K562 (cell line): ENCODE data around the gene CHAT. TPM values are rescaled to one million over a fixed set of nuclear protein-coding genes. Genes with fewer than 3 reads are reported as not detected.

ENCODE experiments used
- ATAC-seq: fragments of 200-7000 bp; cut with Tn5 transposase; 3 replicates; pipeline ENCODE4 v1.9.1; 2020; ENCODE audit warnings: moderate library complexity
- BruUV-seq: library from RNA; stranded (reverse); fragments of 400-500 nt; replicated peaks from 2 replicates; lab custom pipeline; 2021; lab: Mats Ljungman, UMichigan
- CTCF ChIA-PET: fragments of 300-600 bp; formaldehyde crosslinking; extraction: SDS; loops from one replicate; lab custom pipeline; 2021; ENCODE audit warnings: low intra/inter-chr PET ratio; lab: Yijun Ruan, JAX
- POLR2A ChIA-PET: fragments of 300-600, 350-650 bp; sonication (Branson Sonifier 250); formaldehyde crosslinking; extraction: SDS; loops from one replicate; lab custom pipeline; 2021; ENCODE audit warnings: antibody characterized with exemption, inconsistent platforms; lab: Yijun Ruan, JAX
- DNase-seq, 4 experiments: peaks; one replicate each; pipeline versions ENCODE4 v3.0.0 to v3.0.0-alpha.2; 2011 to 2018; ENCODE audit warnings: low spot score in 3 of 4, mixed read lengths in 3 of 4; ENCODE audit errors: extremely low read depth in 1 of 4
- FAIRE-seq: peaks from 2 replicates; lab custom pipeline; 2011; peaks lifted over from hg19 to GRCh38; lab: Jason Lieb, UNC
- H2AFZ ChIP-seq: 2 replicates; pipeline ENCODE4 v1.6.0; 2011; ENCODE audit warnings: low read depth, low read length, control low read depth, inconsistent platforms
- H3K27ac ChIP-seq: fragments of 200-600 bp; 3 replicates; pipeline ENCODE4 v1.8.0; 2011; ENCODE audit warnings: low read depth, mild to moderate bottlenecking, control low read depth, inconsistent platforms, low read length, moderate library complexity, mixed read lengths; ENCODE audit errors: extremely low read depth
- H3K27me3 ChIP-seq, 2 experiments: fragments of 300-600 bp in 1 of 2; 2 replicates in 1 of 2; 3 replicates in 1 of 2; pipeline versions ENCODE4 v1.6.0 to v1.8.0; 2011; ENCODE audit warnings: inconsistent platforms in 2 of 2, low read length in 2 of 2, mild to moderate bottlenecking in 1 of 2, mixed read lengths in 1 of 2, moderate library complexity in 1 of 2; ENCODE audit not compliant: control insufficient read depth in 2 of 2, insufficient read depth in 2 of 2
- H3K36me3 ChIP-seq: fragments of 300-600 bp; 3 replicates; pipeline ENCODE4 v1.8.0; 2011; ENCODE audit warnings: mild to moderate bottlenecking, low read length, inconsistent platforms; ENCODE audit not compliant: control insufficient read depth, insufficient read depth
- H3K4me1 ChIP-seq, 2 experiments: fragments of 200-600 bp in 1 of 2; replicated peaks in 1 of 2; 2 replicates in 1 of 2; 3 replicates in 1 of 2; pipeline versions ENCODE4 v1.5.1 to v1.8.0; 2011; ENCODE audit warnings: inconsistent platforms in 2 of 2, low read length in 2 of 2, mild to moderate bottlenecking in 1 of 2, mixed read lengths in 1 of 2, moderate library complexity in 1 of 2; ENCODE audit not compliant: control insufficient read depth in 2 of 2, insufficient read depth in 2 of 2
- H3K4me2 ChIP-seq: 2 replicates; pipeline ENCODE4 v1.6.1; 2011; ENCODE audit warnings: low read length, control low read depth, inconsistent platforms, mixed read lengths; ENCODE audit not compliant: insufficient read depth
- H3K4me3 ChIP-seq: fragments of 200-600 bp; sonication (generic), shearing (Covaris generic); 2 replicates; pipeline ENCODE4 v1.5.1; 2016; ENCODE audit warnings: control low read depth, inconsistent platforms
- H3K79me2 ChIP-seq: fragments of 200-600 bp; 3 replicates; pipeline ENCODE4 v1.8.0; 2011; ENCODE audit warnings: low read length, inconsistent platforms; ENCODE audit not compliant: control insufficient read depth, insufficient read depth
- H3K9ac ChIP-seq, 2 experiments: 2 replicates each; pipeline versions ENCODE4 v1.6.0 to v1.6.1; 2011; ENCODE audit warnings: low read depth in 2 of 2, low read length in 2 of 2, control low read depth in 1 of 2, inconsistent platforms in 1 of 2, mild to moderate bottlenecking in 1 of 2, mixed read lengths in 1 of 2; ENCODE audit not compliant: insufficient read depth in 1 of 2
- H3K9me1 ChIP-seq: one replicate; pipeline ENCODE4 v1.6.0; 2011; ENCODE audit warnings: inconsistent platforms, mild to moderate bottlenecking, low read length, moderate library complexity; ENCODE audit not compliant: control insufficient read depth, insufficient read depth
- H3K9me3 ChIP-seq: replicated peaks from 2 replicates; pipeline ENCODE4 v1.5.1; 2011; ENCODE audit warnings: low read depth, low read length, inconsistent platforms; ENCODE audit not compliant: control insufficient read depth, insufficient read depth
- H4K20me1 ChIP-seq: replicated peaks from 2 replicates; pipeline ENCODE4 v1.6.1; 2011; ENCODE audit warnings: low read length, inconsistent platforms, mixed read lengths; ENCODE audit not compliant: control insufficient read depth, insufficient read depth
- DMBX1 ChIP-seq: fragments of 250-450 bp; sonication (Bioruptor Pico); IDR thresholded peaks from 2 replicates; pipeline ENCODE4 v1.8.0; 2022; ENCODE audit warnings: inconsistent platforms, mild to moderate bottlenecking, moderate library complexity, borderline replicate concordance
- FOXJ3 ChIP-seq: sonication (generic); formaldehyde crosslinking; IDR thresholded peaks from 2 replicates; pipeline ENCODE4 v1.4.0; 2020; ENCODE audit warnings: mild to moderate bottlenecking, missing genetic modification reagents
- HNRNPUL1 ChIP-seq: fragments of 200-400 bp; formaldehyde crosslinking; IDR thresholded peaks from 2 replicates; pipeline ENCODE4 v1.6.1; 2017; ENCODE audit warnings: low read length
- KLF1 ChIP-seq: fragments of 450-650 bp; IDR thresholded peaks from 2 replicates; pipeline ENCODE4 v1.6.1; 2016; ENCODE audit warnings: missing genetic modification characterization, missing compliant biosample characterization
- MXD1 ChIP-seq: fragments of 250-450 bp; sonication (Bioruptor Pico); IDR thresholded peaks from 2 replicates; pipeline ENCODE4 v1.8.0; 2021; ENCODE audit warnings: borderline replicate concordance, mild to moderate bottlenecking, moderate library complexity; ENCODE audit not compliant: poor library complexity, severe bottlenecking
- NCOR1 ChIP-seq: fragments of 450-650 bp; IDR thresholded peaks from 2 replicates; pipeline ENCODE4 v1.6.1; 2016; ENCODE audit warnings: mild to moderate bottlenecking, moderate library complexity
- RBM17 ChIP-seq: fragments of 200-400 bp; formaldehyde crosslinking; IDR thresholded peaks from 2 replicates; pipeline ENCODE4 v1.6.1; 2017; ENCODE audit warnings: low read depth, mild to moderate bottlenecking, low read length, borderline replicate concordance
- SRSF3 ChIP-seq: fragments of 200-400 bp; formaldehyde crosslinking; IDR thresholded peaks from 2 replicates; pipeline ENCODE4 v1.6.1; 2016; ENCODE audit warnings: mild to moderate bottlenecking, low read length, moderate library complexity; ENCODE audit not compliant: insufficient read depth
- STAT5A ChIP-seq: IDR thresholded peaks from 2 replicates; pipeline ENCODE4 v1.6.1; 2012; ENCODE audit warnings: low read length, inconsistent platforms, borderline replicate concordance
- ZBTB12 ChIP-seq: fragments of 250-450 bp; sonication (Bioruptor Pico); IDR thresholded peaks from 2 replicates; pipeline ENCODE4 v1.4.0; 2020
- ZNF263 ChIP-seq: sonication (generic); formaldehyde crosslinking; IDR thresholded peaks from 2 replicates; pipeline ENCODE4 v1.8.0; 2022; ENCODE audit warnings: mild to moderate bottlenecking, missing genetic modification reagents, borderline replicate concordance
- ZNF395 ChIP-seq: fragments of 200-800 bp; sonication (Bioruptor generic); IDR thresholded peaks from 2 replicates; pipeline ENCODE4 v1.6.1; 2017; ENCODE audit warnings: missing genetic modification characterization, missing compliant biosample characterization
- ZNF780A ChIP-seq: fragments of 250-450 bp; sonication (Bioruptor Pico); IDR thresholded peaks from 2 replicates; pipeline ENCODE4 v1.5.0; 2021; ENCODE audit warnings: mild to moderate bottlenecking
- WGBS: fragments of 100-300 bp; shearing (Covaris generic); methylation state at CpG from one replicate; pipeline ENCODE4 v1.1.6; 2016; ENCODE audit warnings: low coverage, mixed read lengths; ENCODE audit not compliant: insufficient coverage; ENCODE audit errors: missing lambda C conversion rate; 5-methylcytosine and 5-hydroxymethylcytosine counted together
- in situ Hi-C: fragments of 300-500 bp; cut with MboI; formaldehyde crosslinking; loops from 4 replicates; pipeline ENCODE4 v1.15.0; 2018; ENCODE audit warnings: inconsistent platforms, mixed read lengths
- intact Hi-C: fragments of 100-400 bp; cut with micrococcal nuclease; formaldehyde crosslinking; loops from 2 replicates; pipeline ENCODE4 v1.14.2; 2022
- polyA plus RNA-seq, 8 experiments: library from polyadenylated mRNA; depleted of rRNA in 4 of 8; stranded (reverse) in 5 of 8; unstranded in 3 of 8; fragments of >200 nt; fragmentation: Nextera tagmentation in 2 of 8; fragmentation: Illumina TruSeq in 1 of 8; extraction: Ambion mirVana in 2 of 8; extraction: Trizol in 1 of 8; gene quantifications; 2 replicates each; pipeline versions ENCODE4 v1.2.1 to v1.2.3, GENCODE V29; 2011 to 2014; ENCODE audit warnings: inconsistent platforms in 1 of 8, missing spikeins in 1 of 8
- total RNA-seq, 7 experiments: library from RNA; depleted of rRNA in 6 of 7; stranded (reverse); fragments of >200 nt in 6 of 7; fragmentation: Illumina TruSeq in 2 of 7; extraction: Trizol in 2 of 7; gene quantifications; 2 replicates each; pipeline versions ENCODE4 v1.2.1 to v1.2.3, GENCODE V29; 2011 to 2021; ENCODE audit warnings: low replicate concordance in 1 of 7

Gene CHAT
- total and polyA plus RNA-seq, 9 of the 15 experiments (the other 6 are each of a cell fraction or from before 2014, with no cell fraction given) = not detected

GRCh38 chr10:49664842-49665355 lies 51.1 kb downstream of the CHAT start:
- no peak for FAIRE-seq
- Histone ChIP-seq H3K4me1 (no peaks in the 10 kb centered on the region), H3K36me3 (no peaks in the 10 kb centered on the region), H3K27ac (no peak overlapping the region), H3K79me2 (no peaks in the 10 kb centered on the region), H3K4me3 (no peak overlapping the region), H3K9ac (no peak overlapping the region), H4K20me1 (0 out of 2 replicates have a peak, but pooled peaks cover 4% of the 10 kb centered on the region), H3K27me3 (peaks cover 0 to 44% of the 10 kb centered on the region in 2 experiments), H3K4me2 (no peak overlapping the region), H2AFZ (no peak overlapping the region), H3K9me1 (no peaks in the 10 kb centered on the region), H3K9me3 (no peaks in the 10 kb centered on the region)
- POLR2A ChIA-PET = no interaction called here
- CTCF ChIA-PET = no interaction called here
- 0% methylated on average over 4 of the region's 4 CpGs for WGBS
- DNase-seq = no peak
- no TSS peak for BruUV-seq
- intact Hi-C loops (no loop called here), in situ Hi-C loops (no loop called here)
- ATAC-seq = peak; percentile 37; the same call in 1 of the 3 replicates
- TF ChIP-seq HNRNPUL1 (no peak), ZNF780A (CRISPR knock-in tag) (no peak), RBM17 (no peak), FOXJ3 (no peak), ZNF263 (CRISPR knock-in tag) (no peak), STAT5A (no peak)

GRCh38 chr10:49666054-49666615 lies 52.3 kb downstream of the CHAT start:
- CTCF ChIA-PET = no interaction called here
- POLR2A ChIA-PET = no interaction called here
- no peak overlapping the region for H3K9ac ChIP-seq
- FAIRE-seq = no peak
- H3K36me3 ChIP-seq = no peaks in the 10 kb centered on the region
- WGBS = 0% methylated on average over 2 of the region's 2 CpGs
- DNase-seq = no peak
- H3K27me3 ChIP-seq = peaks cover 0 to 44% of the 10 kb centered on the region in 2 experiments
- no peaks in the 10 kb centered on the region for H3K79me2 ChIP-seq
- H3K4me2 ChIP-seq = no peak overlapping the region
- no peaks in the 10 kb centered on the region for H3K9me1 ChIP-seq
- no peak overlapping the region for H3K4me3 ChIP-seq
- ATAC-seq = no peak
- 0 out of 2 replicates have a peak, but pooled peaks cover 4% of the 10 kb centered on the region for H4K20me1 ChIP-seq
- no peaks in the 10 kb centered on the region for H3K9me3 ChIP-seq
- no peak overlapping the region for H2AFZ ChIP-seq
- intact Hi-C loops (no loop called here), in situ Hi-C loops (no loop called here)
- BruUV-seq = no TSS peak
- no peaks in the 10 kb centered on the region for H3K4me1 ChIP-seq
- H3K27ac ChIP-seq = no peak overlapping the region
- no peak for TF ChIP-seq MXD1 (CRISPR knock-in tag)
- TF ChIP-seq SRSF3 = no peak
- no peak for TF ChIP-seq KLF1 (tag)
- TF ChIP-seq ZBTB12 = no peak
- no peak for TF ChIP-seq ZNF395
- no peak for TF ChIP-seq DMBX1 (CRISPR knock-in tag)
- no peak for TF ChIP-seq NCOR1
